ENCODE measurements around the gene IYD.
"Not testable (repeated sequence)": the region's sequence is repeated elsewhere in the genome, so short reads cannot be mapped to it uniquely, and the experiment has no call there.

Gene IYD

DNA sequence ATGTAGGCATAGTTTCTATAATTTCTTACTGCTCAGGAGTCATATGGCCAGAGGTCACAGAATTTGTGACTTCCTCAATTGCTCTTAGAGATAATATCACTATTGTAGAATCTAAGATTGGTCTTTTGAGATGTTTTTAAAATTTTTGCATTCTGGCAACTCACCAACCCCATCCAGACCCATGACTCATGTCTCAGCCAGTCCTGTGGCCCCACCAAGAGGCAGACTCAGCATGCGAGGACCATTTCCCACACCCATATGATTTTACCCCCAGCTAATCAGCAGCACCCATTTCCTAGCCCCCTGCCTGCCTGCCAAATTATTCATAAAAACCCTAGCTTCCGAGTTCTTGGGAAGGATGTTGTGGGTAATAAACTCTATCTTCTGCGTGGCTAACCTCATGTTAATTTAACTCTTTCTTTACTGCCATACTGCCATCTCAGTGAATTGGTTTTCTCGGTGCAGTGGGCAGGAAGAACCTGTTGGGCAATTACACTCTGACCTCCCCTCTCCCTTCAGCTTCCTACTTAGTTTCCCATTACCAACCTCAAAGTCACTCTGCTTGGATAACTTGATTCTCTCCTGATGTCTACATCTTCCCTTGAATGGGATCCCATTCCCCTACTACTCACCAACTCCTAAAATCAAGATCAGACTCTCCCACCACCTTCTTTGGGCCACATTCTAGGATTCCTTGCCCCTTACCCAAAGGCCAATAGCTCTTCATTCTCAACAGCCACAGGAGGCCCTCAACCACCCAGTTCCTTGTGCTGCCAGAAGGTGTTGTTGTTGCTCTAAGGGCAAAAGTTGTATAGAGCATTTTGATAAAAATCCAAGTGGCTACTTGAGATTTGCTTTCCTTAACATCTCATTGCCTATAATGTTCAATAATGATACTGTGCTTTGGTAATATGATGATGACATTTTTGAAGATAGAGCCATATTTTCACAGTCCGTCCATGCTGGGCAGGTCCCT, 16.2 kb upstream of the IYD start:
- no peak for DNase-seq

DNA sequence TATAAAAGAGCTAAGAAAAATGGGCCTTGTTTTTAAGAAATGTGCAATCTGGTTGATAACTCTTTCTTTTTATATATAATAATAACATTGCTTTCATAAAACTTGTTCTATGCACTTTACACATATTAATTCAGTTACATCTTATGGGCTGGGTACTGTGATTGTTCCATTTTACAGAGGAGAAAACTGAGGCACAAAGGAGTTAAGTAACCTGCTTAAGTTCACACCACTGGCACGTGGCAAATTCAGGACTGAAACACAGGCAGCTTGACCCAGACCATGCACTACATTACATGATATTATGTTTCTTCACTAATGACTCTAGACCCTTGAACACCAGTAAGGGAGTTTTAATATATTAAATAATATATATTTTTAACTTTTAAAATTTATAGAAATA, 15.4 kb upstream of the IYD start:
- DNase-seq = no peak

DNA sequence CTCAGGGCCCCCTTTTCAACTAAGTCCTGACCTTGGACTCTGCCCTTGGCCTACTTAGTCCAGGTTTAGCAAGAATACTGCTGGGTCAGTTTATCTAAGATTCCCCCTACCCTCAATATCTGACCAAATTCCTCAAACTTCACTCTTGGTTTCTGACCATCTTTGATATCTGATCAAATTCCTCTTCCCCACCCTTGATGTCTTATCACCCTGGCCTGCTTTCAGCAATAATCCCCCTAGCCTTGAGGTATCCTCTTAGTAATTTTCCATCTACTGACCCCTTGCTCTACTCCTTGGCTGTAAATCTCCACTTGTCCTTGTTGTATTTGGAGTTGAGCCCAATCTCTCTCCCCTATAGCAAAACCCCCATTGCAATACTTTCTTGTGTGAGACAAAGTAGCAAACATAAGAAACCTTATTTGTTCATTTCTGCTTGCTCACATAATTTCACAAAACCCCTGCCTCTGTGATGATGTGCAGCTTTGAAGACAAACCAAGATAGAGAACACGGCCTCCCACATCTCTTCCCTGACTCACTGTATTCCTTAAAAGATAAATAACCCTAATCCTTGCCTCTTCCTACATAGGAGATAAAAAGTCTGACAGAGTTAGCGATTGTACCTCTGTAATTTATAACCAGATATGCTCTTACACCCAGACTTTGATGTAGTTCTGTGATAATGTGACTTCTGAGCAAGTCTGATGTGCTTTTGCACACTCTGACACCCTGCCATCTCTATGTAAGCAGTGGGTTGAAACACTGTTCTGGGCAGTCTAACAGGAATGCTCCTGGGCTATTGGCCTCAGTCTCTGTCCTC, 13.8 kb upstream of the IYD start:
- DNase-seq = no peak

DNA sequence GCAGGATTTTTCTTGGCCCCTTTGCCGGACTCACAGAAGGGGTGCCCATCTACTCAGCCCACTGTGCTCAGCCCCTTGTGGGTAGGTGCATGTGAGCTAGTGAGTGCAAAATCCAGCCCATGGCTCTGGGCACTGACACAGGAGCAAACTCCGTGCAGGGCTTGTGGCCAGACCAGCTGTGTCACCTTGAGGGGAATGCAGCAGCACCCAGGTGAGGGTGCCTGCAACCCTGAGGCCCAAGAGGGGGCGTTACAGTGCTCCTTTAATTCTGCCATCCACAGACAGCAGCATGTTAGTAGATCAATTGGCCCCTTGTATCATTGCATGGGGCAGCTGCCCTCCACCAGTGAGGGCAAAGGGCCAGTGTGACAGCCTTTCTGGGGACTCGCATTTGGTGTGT, 12.9 kb upstream of the IYD start:
- no peak for DNase-seq

DNA sequence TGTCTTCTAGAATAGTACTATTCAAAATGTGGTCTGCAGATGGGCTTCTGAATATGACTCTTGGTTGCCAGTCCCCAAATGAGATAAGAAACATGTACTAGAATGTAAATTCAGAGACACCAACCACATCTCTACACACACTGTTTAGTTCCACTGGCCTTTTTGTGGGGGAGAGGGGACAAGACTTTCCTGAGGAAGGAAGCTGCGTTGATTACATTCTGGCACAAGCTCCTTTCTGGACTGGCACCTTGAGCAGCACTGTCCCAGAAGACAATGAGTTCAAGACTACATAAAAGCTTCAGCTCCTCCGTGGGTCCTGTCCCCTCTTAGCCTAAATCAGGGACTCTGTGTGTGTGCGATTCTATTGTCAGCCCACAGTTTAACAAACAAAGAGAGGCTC, 6.9 kb upstream of the IYD start:
- DNase-seq = no peak

DNA sequence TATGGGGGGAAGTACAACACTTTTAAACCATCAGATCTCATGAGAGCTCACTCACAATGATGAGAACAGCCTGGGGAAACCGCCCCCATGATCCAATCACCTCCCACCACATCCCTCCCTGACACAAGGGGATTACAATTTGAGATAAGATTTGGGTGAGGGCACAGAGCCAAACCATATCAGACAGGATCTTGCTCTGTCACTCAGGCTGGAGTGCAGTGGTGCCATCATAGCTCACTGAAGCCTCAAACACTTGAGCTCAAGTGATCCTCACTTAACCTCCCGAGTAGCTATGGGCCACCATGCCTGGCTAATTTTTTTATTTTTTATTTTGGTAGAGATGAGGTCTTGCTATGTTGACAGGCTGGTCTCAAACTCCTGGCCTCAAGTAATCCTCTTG, 5.1 kb upstream of the IYD start:
- DNase-seq = no peak

DNA sequence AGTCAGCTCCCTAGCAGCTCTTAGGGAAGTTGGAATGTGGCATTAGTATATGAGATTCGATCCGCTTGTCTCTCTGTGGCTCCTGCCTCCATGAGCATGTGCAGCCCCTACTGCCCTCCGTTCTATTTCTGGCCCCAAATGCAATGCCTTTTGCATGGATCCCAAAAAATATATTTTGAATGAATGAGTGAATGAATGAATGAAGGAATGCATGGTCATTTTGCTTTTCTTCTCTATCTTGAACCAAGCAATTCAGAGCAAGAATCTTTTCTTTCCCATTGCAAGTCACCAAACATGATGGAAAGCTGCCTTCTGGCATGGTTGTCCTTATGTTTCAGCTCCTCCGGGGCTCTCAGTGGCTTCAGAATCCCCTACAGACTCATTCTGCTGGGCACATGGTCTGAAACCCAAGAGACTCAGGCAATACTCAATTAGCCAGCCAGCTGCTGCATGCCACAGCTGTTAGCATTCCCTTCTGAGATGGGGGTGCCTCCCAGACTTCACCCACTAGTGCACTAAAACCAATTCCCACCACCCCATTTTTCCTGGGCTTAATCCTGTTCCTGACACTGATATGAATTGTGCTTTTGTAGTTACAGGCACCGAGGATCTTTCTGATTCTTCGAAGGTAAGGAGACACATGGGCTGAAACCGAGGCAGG, 2.6 kb upstream of the IYD start:
- no peak for DNase-seq

DNA sequence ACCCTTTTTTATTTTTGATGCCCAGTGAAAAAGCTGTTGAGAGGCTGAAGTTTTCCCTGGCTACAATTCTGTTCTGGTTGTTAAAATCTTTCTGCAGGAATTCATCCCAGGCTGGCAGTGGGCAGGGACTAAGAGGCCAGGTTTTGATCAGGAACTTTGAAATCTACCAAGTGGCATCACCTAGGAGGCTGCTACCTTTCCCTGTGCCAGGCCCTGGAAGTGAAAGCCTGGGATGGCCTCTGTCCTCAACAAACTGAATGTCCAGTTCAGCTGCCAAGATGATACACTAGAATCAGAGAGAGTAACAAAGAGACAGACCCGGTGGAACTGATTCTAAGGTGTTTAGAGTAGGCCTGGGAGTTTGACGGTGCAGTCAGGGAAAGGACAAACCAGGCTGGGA, 596 bp downstream of the IYD start:
- DNase-seq = no peak

DNA sequence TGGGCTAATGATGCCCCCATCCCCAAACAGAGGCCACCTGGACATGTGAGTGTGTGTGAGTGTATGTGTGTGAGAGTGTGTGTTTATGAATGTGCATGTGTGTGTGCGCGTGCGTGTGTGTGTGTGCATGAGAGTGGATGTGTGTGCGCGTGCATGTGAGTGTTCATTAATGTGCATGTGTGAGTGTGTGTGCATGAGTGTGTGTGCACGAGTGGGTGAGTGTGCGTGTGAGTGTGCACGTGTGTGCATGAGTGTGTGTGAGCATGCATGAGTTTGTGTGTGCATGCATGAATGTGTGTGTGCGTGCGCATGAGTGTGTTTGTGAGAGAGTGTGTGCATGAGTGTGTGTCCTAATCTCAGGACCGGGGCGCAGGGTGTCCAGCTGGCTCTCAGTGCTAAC, 1.3 kb downstream of the IYD start:
- DNase-seq = no peak

DNA sequence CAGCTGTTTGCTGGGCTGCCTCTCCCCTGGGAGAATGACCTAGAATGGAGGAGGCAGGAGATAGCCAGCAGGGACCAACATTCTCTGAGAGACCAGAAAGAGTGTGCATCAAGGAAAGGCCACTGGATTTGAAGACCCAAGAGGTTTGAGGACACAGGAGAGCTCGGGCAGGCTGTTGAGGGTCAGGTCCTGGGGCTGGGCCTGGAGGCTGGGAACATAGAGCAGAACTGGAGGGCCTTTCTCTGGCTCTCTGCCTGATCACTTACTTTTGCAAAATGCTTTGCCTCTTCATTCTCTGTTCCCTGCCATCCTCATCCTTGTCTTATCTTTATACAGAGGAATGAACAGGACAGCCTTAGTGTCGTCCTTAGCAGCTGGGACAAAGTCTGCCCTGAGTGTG, 2.5 kb downstream of the IYD start:
- DNase-seq = no peak

DNA sequence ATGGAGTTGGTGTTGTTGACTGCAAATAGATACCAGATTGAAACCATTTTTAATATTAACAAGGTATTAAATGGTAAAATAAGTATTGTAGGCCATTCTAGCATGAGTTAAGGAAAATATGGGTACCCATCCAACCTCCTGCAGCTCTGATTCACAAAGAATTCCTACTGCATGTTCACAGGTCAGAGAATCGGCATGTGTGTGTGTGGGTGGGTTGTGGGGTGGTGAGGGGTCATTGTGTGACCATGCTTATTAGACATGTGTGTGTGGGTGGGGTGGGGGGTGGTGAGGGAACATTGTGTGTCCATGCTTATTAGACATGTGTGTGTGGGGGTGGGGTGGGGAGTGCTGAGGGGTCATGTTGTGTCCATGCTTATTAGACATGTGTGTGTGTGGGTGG, 3.2 kb downstream of the IYD start:
- no peak for DNase-seq

DNA sequence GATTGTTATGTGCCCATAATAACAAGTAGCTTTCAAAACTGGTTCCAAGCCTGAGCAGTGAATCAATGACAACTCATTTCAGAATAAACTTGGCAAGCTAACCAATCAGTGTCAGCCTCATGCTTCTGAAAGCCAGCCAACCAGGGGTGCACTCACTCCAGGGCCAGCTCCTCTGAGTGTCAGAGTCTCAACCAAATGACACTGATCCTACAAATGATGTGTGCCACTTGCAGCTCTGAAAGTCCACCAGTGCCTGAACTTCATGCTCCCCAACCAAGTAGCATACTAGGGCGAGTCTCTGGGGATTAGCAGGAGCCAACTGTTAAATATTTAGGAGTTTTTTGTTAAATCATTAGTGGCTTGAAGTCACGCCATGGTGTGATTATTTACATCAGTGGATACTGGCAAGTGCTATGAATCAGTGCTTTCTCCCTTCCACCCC, 4.5 kb downstream of the IYD start:
- DNase-seq = peak; percentile 7

DNA sequence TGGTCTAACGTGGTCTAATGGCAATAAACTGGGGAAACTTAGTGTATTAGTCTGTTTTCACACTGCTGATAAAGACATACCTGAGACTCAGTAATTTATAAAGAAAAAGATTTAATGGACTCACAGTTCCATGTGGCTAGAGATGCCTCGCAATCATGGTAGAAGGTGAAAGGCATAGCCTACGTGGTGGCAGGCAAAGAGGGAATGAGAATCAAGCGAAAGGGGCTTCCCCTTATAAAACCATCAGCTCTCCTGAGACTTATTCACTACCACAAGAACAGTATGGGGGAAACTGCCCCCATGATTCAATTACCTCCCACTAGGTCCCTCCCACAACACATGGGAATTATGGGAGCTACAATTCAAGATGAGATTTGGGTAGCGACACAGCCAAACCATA, 5.5 kb downstream of the IYD start:
- not testable (repeated sequence) for DNase-seq

DNA sequence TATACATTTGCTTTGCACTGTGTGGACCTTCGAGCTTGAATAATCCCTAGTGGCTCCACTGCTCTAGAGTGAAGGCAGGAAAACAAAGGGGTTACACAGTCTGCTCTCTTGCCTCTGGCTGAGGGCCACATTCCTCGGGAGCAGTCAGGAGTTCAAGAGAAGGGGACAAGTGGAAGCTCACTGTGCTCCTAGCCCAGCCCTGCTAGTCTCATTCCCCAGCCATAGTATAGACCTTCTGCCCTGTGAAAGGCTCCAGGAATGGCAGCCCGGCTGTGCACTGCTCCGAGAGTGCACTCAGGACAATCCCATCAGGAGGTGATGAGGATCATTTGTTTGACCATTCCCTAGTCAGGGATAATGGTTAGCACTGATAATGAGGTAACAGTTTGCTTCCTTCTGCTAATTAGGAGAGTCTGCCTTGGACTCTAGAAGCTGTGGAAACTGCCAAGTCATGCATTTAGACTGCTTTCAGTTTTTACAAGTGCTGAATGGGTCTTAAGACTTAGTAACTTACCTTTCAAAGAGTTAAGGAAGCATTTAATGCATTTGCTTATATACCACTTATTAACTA, 8.5 kb downstream of the IYD start:
- DNase-seq = no peak

DNA sequence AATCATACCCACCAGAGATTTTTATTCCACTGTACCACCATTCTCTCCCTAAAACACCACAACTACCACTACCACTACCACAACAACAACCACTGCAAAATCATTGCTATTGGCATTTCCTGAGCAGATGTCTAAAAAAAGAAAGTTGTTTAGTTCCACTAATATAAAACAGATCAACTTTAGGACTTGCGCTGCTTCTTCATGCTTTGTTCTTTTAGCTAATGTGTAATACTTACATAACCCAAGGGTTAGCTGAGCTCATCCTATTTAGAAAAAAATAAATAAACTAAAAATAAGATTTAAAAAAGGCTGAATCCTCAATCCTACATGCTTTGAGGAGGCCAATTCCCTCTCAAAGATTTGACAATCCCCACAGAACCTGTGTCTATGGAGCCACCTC, 11.4 kb downstream of the IYD start:
- DNase-seq = no peak

DNA sequence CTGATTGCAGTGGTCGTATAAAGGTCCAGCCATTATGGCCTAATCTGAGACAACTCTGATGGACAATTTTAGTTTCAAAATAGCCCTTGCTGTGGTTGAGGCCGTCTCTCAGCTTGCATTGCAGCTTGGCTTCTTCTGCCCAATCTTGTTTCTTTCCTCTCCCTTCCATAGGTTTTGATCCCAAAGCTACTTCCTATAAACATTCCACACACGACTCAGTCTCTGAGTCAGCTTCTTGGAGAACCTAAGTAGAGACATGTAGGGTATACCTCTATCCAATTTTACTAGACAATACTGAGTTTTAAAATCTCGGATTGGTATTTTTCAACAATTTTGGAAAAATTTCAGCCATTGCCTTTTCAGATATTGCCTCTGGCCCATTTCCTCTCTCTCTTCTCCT, 13.4 kb downstream of the IYD start:
- DNase-seq = no peak

DNA sequence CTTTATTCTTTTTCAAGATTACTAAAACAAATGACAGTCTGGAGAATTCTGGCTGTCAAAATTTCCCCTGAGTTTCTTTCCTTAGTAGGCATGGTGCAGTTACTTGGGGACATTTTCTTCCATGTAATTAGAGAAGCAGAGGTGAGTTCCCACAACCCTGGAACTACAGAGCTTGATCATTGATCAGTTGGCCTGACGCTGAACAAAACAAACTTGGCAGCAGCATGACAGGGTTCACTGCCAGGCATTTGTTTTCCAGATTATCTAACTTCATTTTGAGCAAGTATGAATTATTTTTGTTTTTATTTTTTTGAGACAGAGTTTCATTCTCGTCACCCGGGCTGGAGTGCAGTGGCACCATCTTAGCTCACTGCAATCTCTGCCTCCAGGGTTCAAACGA, 22.6 kb downstream of the IYD start:
- DNase-seq = no peak

DNA sequence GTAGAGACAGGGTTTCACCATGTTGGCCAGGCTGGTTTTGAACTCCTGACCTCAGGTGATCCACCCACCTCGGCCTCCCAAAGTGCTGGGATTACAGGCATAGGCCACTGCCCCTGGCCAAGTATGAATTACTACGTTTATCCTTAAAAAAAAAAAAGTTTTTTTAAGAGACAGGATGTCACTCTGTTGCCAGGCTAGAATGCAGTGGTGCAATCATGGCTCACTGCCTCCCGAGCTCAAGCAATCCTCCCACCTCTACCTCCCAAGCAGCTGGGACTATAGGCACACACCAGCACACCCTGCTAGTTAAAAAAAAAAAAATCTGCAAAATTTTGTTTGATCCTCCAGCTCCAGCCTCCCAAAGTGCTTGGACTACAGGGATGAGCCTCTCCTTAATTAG, 23.1 kb downstream of the IYD start:
- no peak for DNase-seq

DNA sequence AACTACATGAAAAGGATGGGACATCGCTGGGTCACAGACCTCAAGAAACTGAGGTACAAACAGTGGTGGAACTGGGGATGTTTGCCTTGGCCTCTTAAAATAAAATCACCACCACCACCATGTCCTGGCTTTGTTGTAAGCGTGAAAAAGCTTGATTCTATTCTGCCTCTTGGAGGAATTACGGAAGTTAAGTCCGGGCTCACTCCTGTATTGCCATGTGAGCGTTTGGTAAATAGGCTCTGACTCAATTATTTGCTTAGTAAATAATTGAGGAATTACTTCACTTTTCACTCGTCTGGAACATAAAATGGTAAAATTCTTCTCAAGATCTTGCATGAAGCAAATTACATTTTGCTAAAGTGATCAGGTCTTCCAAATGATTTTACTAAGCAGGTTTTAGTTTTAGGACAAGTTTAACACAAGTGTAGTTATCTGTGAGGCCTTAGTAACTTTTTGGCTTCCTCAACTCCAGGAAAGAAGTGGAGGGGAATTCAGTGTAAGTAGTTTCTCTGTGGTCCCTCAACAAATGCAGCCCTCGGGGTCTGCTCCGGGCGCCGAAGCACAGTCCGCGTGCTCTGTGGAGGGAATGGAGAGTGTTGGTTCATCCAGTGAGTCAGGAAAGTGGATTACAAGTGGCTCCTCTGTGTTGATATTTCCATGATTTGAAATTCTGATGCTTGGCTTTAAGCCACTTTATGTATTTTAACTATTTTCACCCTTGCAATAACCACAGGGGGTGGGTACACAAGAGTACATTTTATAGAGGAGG, 23.8 kb downstream of the IYD start:
- no peak for DNase-seq

DNA sequence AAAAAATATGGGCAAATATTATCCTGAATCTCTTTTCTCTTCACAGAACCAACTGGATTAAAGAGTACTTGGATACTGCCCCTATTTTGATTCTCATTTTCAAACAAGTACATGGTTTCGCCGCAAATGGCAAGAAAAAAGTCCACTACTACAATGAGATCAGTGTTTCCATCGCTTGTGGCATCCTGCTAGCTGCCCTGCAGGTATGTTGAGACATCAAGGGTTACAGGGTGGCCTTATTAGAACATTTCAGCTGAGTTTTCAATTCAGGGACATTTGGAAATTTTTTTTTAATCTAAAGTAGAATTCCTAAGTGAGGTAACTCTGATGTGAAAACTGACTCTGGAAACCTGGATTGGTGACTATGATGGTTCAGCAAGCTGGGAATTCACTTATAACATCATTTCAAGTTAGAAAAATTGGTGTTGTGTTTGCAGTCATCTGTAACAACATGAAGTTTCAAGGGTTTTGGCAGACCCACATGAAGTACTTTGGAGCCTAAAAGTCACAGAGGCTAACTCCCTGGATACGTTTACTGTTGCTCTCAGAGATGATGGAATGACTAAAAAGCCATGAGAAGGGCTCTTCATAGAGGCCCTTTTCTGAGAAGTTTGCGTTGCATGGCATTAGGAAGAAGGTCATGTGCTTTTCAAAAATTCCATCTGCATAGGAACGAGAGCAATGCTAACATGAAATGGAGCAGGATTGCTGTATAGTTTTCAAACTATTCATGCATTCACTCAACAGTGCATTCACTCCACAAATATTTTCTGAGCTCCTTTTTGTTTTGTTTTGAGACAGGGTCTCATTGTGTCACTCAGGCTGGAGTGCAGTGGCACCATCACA, 25.5 kb downstream of the IYD start:
- no peak for DNase-seq

DNA sequence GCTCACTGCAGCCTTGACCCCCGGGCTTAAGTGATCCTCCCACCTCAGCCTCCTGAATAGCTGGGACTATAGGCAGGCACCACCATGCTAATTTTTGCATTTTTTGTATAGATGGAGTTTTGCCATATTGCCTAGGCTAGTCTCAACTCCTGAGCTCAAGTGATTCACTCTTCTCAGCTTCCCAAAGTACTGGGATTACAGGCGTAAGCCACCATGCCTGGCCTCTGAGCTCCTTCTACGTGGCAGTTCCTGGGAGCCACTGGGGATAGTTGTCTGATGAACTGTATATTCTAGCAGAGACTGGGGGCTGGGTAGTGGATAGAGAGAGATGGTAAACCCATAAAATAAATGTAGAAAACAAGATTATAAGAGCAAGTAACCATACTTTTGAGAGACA, 26.1 kb downstream of the IYD start:
- DNase-seq = no peak

Measured in activated CD4-positive, alpha-beta T cell treated with anti-CD3 and anti-CD28 coated beads, Interleukin-2, amount 50 U/mL, for 16 hours (primary cell).